Right kidney (tissue), 1 donor: ENCODE measurements around the gene CABP4.
"Not testable (repeated sequence)": the region's sequence is repeated elsewhere in the genome, so short reads cannot be mapped to it uniquely, and the experiment has no call there.

Source experiments
- DNase-seq: peaks from one replicate; pipeline ENCODE4 v3.0.0-alpha.2; 2016

Gene CABP4

DNA sequence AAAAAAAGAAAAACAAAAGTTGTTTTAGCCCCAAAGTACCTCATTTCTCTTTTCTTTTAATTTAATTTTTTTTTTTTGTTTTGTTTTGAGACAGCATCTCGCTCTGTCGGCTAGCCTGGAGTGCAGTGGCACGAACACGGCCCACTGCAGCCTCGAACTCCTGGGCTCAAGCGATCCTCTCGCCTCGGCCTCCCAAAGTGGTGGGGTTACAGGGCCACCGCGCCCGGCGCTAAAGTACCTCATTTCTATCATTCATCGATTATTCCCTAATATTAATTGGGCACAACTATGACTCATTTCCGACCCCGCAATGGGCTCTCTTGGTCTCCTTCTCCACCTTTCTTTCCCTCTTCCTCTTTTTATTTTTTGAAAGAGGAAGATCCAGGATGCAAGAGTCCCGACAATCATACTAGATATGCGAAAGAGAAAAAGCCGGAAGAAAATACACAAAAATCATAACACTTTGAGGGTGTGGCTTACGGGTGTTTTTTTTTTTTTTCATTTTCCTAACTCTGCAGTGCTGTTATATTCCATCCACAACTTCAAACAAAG, 27.2 kb downstream of the CABP4 start:
- DNase-seq = no peak

GRCh38 chr11:67482827-67483798, 28.0 kb downstream of the CABP4 start, which contains the start of gene AIP:
TSS of gene AIP (plus strand) at chr11:67483026. CDS start at chr11:67483159, 133 bp downstream.
- peak; percentile 96 for DNase-seq

GRCh38 chr11:67483831-67484665, 28.9 kb downstream of the CABP4 start:
- no peak for DNase-seq

DNA sequence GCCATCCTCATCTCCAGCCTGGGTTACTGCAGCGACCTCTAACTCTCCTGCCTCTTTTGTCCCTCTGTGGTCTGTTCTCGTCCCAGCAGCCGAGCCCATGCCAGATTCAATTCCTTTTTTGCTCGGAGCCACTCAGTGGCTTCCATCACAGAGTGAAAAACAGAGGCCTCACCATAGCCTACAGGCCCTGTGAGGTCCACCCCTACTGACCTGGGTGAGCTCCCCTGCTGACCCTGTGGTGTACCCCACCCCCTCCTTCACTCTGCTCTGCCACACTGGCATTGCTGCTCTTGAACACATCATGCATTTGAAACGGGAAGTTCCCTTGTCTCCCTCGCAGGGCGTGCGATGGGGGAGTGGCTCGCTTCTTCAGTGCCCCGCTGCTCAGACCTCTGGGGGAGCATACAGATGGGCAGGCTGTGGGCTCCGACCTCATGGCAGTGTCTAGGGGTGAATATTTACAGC, 29.7 kb downstream of the CABP4 start:
- no peak for DNase-seq

DNA sequence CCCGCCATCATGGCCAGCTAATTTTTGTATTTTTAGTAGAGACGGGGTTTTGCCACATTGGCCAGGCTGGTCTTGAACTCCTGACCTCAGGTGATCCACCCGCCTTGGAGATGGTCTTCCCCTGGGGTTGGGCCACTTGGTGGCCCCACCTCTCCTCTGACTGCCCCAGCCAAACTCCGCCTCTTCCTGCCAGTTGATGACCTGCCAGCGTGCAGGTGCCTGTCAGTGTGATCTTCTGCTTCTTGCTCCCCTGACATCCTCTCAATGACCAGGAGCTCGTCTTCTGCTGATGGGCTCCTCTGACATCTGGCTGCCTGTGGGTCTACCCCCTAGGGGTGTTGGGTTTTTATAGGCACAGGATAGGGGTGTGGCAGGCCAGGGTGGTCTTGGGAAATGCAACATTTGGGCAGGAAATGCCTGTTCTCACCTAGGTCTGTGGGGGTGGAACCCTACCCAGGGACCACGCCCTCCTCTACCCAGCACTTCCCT, 30.8 kb downstream of the CABP4 start:
- not testable (repeated sequence) for DNase-seq

- no peak for DNase-seq
Observed at GRCh38 chr11:67486481-67487195, 31.5 kb downstream of the CABP4 start.

DNA sequence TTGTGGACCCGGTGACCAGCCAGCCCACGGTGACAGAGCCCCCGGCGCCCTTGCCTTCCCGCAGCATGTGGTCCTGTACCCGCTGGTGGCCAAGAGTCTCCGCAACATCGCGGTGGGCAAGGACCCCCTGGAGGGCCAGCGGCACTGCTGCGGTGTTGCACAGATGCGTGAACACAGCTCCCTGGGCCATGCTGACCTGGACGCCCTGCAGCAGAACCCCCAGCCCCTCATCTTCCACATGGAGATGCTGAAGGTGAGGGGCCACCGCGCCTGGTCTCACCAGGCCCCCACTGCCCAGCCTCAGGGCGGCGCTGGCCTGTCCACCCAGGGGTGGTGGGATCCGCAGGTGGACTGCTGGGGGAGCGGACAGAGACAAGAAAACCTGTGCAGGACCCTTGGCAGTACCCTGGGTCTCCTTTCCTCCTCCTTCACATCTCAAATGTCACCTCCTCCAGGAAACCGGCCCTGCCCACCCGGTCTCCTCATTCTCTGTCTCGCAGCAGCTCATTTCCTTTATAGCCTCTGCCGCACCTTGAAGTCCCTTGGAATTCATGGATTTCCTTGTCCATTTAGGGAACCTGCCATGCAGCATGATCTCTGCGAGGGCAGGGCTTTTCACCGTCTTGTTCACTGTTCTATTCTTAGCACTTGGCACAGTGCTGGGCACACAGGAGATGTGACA, 34.2 kb downstream of the CABP4 start:
- no peak for DNase-seq

GRCh38 chr11:67489885-67490726, 35.0 kb downstream of the CABP4 start:
- no peak for DNase-seq

GRCh38 chr11:67490727-67491065, 35.5 kb downstream of the CABP4 start:
- no peak for DNase-seq

GRCh38 chr11:67491276-67492068, 36.3 kb downstream of the CABP4 start:
- no peak for DNase-seq

DNA sequence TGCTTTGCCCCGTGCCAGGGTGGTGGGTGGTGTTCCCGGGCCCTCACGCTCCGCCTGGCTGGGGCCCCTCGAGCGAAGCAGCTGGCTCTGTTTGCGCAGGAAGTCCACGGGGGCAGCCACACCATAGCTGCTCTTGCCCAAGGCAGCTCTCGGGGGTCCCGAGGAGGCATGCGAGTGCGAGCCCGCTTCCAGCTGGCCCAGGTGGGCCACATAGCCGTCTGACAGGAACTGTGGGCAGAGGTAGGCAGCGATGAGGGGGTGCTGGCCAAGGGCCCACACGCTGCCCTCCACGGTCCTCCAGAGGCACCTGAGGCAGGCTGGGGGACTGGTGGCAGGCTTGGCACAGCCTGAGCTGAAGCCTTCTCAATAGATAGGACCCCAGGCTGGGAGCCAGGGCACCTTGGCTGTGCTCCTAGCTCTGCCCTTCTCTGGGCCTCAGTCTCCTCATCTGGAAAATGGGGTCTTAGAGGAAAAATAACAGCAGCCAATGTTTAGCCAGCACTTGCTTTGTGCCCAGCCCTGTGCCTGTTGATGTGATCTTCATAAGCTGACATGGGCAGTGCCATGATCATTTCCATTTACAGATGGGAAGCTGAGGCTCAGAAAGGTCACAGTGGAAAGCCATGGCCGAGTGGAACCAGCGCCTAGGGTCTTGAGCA, 37.0 kb downstream of the CABP4 start:
- DNase-seq = no peak

GRCh38 chr11:67492801-67493547, 37.8 kb downstream of the CABP4 start:
- no peak for DNase-seq

DNA sequence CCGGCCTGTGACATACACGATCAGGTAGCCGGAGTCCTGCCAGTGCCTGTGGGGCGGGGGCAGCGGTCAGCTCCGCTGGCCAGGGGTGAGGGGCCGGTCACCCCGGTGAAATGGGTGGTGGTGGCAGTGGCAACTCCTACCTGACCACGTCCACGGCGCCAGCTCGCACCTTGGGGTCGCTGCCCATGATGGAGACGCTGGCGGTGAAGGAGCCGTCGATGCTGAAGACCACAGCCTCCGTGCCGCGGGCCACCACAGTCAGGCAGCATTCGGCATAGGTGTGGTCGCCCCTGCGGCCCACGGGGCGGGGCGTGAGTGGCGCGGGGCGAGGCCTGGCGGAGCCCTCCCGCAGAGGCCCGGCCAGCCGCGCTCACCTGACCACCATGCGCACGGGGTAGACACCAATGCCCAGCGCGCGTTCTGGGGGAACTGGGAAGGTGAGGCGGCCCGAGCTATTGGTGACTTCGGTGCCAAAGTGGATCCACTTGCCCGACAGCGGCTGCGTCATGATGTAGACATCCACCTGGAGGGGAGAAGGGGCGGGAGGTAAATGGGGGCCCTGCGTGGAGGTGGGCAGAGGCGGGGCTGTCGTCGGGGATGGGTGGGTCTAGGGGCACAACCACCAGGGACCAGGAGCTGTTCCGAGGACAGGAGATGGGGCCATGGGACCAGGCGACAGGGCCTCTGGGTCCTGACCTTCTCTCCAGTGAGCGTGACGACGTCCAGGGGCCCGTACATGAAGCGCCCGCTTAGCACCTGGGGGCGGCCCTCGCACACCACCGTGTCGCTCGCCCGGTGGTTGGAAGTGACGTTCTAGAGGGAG, 38.6 kb downstream of the CABP4 start:
- DNase-seq = no peak

DNA sequence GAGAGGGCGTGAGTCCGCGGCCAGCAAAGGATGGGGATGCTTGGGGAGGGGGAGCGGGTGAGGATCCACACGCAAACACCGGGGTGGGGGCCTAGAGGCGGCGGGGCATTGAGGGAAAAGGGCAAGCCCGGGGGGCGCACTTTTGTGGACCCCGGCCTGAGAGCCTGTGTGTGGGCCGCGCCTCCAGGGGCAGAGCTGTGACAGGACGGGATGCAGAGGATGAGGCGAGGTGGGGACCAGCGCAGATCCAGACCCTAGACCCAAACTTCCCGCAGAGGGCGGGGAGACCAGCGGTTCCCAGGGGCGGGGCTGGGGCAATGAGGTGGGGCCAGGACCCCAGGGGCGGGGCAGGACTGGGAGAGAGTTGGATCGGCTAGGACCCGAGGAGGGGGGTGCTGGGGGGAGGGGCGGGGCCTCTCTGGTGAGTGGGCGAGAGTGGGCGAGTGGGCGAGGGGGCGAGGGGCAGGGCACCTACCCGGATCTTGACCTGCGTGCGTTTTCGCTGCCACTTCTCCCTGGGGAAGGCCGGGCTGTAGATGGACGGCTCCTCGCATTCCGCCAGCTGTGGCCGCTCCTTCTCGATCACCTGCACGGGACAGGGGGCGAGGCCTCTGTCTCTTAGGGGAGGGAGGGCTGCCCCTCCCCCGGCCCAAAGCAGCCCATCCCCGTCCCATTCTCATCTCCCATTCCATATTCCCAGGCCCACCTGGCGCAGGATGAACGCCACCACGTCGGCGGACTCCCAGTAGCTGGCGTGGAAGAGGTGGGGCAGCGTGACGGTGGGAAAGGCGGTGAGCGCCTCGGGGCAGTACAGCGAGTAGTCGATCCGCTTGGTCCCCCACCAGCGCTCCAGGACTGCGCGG, 39.4 kb downstream of the CABP4 start:
- no peak for DNase-seq

DNA sequence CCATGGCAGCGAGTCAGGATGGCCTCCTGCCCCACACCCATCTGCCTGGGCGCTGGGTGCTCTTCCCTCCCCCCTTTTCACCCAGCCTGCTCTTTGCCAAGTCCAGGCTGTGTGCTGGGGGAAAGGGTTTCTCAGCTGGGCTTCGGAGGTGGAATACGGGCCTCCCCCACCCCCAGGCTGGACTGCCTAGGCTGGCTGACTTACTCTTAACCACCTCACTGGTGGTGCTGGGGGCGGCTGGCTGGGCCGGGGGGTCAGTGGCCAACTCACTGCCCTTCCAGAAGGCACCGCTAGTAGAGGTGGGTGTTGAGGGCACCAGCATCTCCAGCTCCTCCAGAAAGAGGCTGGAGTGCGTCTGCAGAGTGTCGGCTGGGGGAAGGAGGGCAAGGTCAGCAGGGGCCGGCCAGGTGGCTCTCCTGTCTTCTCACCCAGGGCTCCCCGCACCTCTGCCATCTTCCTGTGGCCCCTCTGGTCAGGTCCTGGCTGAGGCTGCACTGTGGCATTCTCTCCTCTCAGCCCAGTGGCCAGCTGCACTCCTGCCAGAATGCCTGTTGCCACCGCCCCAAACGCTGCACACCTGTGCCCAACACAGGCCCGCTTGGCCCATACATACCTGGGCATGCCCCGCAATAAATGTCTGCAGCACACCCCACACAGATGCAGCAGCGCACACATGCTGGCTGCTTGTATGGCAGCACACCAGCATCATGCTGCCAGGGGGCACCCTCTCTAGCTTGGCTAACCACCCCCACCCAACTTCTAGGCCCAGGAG, 40.3 kb downstream of the CABP4 start:
- DNase-seq = no peak
